ENCODE results near the gene FAM241B.

The FAM241B gene

DNA sequence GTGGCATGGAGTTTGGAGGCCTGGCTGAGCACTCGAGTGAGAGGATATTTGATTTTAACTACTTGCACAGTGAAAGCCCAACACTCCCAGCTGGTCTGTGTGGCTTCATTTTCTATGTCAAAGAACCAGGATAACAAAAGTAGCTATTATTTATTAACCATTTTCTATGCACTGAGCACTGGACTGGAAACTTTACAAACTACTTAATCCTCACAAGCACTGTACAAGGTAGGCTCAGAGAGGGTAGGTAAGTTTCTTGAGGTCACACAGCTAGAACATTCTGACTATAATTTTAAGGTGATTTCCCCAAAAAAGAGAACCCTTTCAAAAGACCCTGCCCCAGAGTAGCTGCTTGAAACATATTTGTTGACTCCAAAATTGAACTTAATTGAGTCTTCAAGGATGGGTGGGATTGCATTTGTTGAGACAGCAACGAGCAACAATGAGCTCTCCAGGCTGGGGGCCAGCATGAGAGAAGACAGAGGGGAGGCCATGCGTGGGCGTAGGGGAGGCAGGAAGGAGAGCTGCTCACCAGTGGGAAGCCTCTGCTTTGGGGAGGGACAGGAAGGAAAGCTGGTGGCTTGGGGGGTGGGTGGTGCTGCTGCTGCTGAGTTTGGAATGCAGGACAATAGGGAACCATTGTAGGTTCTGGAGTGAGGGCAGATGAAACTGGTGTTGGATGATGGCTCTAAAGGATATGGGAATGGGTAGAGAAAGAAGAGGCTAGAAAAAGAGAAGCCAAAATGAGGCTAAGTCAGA is 31.5 kb downstream of the FAM241B start:
- TF ChIP-seq ZNF274 (IDR thresholded peaks at IDR 0.05; ENCODE audit: low read depth, low read length): no peak

DNA sequence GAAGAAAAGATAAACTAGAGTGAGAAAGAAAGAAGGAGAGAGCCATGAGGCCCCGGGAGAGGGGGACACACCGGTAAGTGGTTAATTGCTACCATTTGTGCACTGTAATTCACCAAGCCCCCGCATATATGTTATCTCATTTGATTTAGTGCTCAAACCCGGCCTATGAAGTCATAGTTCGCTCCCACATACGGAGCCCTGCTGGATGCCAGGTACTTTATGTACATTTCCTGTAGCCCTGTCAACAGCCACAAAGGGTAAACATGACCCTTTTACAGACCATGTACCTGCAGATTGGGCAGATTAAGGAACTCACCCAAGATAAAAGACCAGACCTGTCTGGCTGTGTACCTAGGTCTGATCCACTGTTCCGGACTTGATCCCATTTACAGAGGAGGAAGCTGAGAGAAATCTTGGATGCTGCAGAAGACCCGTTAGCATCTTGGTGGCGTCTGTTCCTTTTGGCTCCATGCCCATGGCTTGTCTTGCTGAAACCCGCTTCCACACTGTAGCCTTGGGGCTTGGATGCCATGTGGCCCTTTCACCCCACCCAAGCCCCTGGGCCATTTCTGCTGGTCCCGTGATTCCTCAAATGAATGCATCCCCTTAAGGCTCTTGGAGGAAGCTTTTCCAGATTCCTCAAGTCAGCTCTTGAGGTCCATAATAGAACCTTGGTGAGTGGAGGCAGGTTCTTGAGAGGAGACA is 32.3 kb downstream of the FAM241B start:
- no peak overlapping the region for H3K4me3 ChIP-seq (ENCODE audit: low read length)
- no peak for TF ChIP-seq ZNF274 (IDR thresholded peaks at IDR 0.05; ENCODE audit: low read depth, low read length)

More for the DNA sequence above, 31.5 kb downstream of the FAM241B start:
- H3K4me3 ChIP-seq (ENCODE audit: low read length): no peak overlapping the region

DNA sequence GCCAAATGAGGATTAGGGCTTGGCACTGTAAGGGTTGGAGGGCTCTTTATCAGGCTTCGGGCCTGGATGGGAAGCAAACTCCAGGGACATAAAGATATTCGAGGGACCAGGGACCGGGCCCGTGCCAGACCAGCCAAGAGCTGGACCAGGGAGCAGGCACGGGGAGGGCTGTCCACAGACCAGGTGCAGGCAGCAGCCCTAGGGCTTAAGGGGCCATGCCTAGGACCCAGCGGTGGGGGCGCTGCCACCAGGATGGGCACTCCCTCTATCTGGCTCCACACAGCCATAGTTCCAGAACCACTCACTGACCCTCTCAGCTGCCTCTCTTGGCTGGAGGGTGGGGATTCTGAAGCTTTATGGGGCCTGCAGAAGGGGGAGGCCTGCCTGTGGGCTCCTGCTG is 32.9 kb downstream of the FAM241B start:
- no peak overlapping the region for H3K4me3 ChIP-seq (ENCODE audit: low read length)
- no peak for TF ChIP-seq ZNF274 (IDR thresholded peaks at IDR 0.05; ENCODE audit: low read depth, low read length)

DNA sequence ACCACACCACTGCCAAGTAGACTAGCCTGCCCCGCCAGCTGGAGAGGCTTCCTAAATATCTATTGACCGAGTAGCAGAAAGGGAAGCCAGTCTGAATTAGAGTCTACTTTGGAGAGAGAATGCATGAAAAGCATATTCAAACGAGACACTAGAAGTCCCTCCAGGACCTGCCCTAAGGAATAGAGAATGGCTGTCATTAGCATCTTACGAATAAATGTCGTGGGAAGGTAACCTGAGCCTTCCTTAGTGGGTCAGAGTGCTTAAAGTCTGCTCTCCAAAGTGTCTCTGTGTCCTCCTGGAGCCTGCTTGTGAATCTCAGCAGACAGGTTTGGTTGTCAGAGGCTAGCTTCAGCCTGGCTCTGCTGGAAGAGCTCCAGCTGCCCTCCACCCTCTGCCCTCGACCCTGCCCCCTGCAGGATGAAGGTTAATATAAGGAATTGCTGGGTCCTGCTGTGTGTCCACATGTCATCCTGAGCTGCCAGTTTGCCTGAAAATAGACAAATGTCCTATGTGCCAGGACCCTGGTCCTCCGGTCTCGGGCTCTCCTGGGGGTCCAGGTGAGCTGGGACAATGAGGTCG is 33.4 kb downstream of the FAM241B start:
- TF ChIP-seq ZNF274 (IDR thresholded peaks at IDR 0.05; ENCODE audit: low read depth, low read length): no peak
- no peak overlapping the region for H3K4me3 ChIP-seq (ENCODE audit: low read length)

DNA sequence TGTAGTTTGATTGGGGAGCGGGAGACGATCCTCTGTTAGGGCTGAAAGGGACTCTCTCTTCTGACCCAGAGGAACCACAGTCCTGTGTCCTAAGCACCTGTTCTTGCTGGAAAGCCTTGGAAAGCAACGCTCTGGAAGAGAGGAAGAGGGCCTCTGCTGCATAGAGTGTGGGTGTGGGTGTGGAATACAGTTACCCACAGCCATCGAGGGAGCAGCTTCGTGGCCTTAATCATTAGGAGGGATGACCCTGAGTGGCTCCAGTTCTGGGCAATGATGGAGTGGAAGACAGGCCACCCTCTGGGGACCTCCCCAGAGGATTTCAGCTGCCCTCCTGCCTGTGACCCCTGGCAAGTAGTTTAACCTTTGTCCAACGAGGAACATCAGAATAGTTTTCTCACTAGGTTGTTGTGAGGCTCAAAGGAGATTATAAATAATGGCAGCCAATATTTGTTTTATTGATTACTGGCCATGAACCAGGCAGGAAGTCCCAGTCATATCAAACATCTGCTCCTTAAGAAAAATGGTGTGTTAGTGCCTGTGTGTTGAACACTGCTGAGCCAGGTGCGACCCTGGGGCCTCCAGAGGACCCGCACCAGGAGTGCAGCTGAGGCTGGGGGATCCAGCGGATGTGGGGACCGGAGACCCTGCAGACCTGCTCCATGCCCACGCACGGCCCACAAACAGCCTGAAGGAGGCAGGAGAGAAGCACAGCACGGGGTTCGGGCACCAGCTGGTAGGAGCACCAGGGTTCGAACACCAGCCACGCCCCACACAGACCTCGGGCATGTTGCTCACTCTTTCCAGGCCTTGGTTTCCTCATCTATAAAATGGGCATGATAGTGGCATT is 35.6 kb downstream of the FAM241B start:
- H3K4me3 ChIP-seq (ENCODE audit: low read length): no peak overlapping the region
- no peak for TF ChIP-seq ZNF274 (IDR thresholded peaks at IDR 0.05; ENCODE audit: low read depth, low read length)

DNA sequence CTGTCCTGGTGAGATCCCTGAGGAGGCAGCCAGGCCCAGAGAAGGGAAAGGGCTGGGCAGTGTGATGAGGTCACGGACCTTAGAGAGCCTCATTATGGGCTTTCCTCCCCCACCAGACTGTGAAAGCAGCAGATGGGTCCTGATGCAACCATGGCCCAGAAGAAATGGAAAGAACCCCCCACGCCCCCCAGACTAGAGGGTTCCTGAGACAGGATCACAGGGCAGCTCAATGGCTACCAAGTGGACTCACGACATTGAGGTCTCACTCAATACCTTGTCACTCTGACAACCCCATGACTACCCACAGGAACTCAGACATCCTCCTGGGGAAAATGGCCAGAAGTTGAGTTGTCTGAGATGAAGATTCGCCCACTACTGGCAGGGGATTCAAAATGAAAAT is 36.7 kb downstream of the FAM241B start:
- no peak for TF ChIP-seq ZNF274 (IDR thresholded peaks at IDR 0.05; ENCODE audit: low read depth, low read length)
- H3K4me3 ChIP-seq (ENCODE audit: low read length): no peak overlapping the region

DNA sequence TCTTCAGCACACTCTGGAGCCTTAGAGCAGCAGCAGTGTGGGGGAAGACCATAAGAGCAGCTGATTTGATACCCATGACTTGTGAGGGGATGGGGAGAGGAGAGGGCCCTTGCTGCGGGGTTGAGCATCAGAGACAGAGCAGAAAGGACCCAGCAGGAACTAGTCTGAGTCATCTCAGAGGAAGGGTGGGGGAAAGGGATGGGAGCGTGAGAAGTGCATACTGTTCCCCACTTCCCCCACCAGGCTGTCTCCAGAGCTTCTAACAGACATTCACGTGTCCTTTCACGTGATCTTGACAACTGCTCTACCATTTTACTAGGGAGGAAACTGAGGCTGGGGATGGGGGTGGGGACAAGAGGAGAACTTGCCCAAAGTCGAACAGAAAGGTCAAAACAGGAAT is 38.7 kb downstream of the FAM241B start:
- no peak for TF ChIP-seq ZNF274 (IDR thresholded peaks at IDR 0.05; ENCODE audit: low read depth, low read length)

DNA sequence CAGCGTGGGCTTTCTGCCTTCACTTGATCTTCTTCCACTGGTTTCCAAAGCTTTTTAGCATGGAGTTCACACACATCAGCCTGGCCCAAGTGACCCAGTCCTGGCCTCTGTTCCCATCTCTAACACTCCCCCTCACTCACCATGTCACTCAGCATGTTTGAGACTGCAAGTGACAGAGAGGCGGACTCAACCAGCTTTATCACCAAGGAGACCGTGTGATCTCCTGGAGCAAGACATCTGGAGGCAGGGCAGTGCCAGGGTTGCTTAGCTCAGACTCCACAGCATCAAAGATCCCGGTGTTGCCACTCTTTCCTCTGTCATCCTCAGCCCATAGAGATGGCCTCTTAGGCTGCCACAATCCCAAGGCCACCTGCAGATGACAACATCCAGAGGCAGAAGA is 39.4 kb downstream of the FAM241B start:
- TF ChIP-seq ZNF274 (IDR thresholded peaks at IDR 0.05; ENCODE audit: low read depth, low read length): no peak
- no peak overlapping the region for H3K4me3 ChIP-seq (ENCODE audit: low read length)

More for the DNA sequence above, 38.7 kb downstream of the FAM241B start:
- no peak overlapping the region for H3K4me3 ChIP-seq (ENCODE audit: low read length)

DNA sequence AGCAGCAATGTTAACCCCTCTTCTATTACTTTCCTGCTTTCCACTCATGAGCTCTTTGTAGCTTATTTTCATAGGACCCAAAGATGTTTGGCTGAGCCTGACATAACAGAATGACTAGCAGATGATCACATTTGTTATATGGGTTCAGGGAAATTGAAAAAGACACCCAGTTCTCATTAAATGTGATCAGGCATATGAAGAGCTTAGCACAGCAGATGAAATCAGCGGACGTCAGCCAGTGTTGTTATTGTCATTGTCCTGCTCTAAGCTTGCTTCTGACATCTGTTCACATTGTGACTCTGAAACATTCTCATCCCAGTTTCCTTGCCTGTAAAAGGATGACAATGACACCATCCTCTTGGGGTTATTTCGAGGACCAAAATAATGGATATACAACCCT is 43.5 kb downstream of the FAM241B start:
- no peak for TF ChIP-seq ZNF274 (IDR thresholded peaks at IDR 0.05; ENCODE audit: low read depth, low read length)
- H3K4me3 ChIP-seq (ENCODE audit: low read length): no peak overlapping the region

DNA sequence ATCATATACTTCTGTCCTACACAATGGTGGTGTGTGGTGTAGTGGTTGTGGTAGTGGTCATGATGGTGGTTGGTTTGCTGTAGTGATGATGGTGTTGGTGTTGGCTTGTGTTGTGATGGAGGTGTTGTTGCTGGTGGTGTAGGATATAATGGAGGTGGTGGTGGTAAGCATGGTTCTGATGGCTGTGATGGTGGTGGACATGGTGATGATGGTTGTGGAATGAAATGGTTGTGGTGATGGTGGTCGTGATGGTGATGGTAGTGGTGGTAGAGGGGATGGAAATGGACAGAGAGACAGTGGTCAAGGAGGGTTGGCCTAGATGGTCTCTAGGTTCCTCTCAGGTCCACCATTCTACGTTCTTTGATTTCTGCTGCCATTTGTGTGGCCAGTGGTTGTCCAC is 44.7 kb downstream of the FAM241B start:
- no peak for TF ChIP-seq ZNF274 (IDR thresholded peaks at IDR 0.05; ENCODE audit: low read depth, low read length)

DNA sequence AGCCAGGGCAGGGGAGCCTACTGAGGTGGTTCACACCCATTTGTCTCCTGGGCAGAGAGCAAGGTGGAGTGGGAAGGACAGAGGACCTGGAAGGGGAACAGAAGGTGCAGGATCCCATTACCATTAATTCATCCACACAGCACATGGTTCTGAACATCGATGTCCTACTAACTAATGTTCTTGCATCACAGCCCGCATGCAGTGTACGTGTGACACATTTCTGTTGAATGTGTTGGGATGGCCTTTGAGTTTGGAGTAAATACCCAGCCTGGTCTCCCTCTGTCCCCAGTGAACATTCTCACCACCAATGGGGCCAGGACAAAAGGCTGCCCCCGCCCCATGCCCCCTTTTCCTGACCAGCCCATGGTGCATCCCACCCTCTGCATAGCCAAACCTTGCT is 46.3 kb downstream of the FAM241B start:
- no peak for TF ChIP-seq ZNF274 (IDR thresholded peaks at IDR 0.05; ENCODE audit: low read depth, low read length)
- no peak overlapping the region for H3K4me3 ChIP-seq (ENCODE audit: low read length)

More for the DNA sequence above, 44.7 kb downstream of the FAM241B start:
- H3K4me3 ChIP-seq (ENCODE audit: low read length): no peak overlapping the region

DNA sequence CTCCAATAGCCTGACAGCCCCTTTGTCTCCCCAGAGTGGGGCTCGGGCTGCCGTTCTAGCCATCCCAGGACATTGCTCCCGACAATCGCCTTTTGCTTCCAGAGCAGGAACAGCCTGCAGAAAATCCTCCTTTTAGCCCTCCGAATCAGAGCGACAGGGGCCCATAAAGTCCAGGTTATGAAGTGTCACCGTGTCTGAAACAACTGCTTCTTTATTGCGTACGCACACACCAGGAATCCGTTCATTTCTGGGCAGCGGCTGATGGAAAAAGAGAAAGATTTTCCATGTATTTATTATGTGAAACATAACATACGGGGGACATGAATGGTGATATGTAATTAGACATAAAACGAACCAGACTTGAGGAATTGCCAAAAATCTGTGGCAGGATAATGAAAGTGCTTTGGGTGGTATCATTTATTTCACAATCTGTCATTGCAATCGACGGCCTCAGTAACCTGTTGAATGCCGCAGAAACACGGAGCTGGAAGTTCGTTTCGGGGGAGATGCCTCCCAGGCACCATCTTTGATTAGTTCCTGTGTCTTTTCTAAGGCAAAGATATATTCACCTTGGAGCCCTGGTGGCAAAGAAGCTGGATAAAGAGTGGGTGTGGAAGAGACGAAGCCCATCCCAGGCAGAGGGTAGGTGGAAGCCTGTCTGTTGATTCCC is 48.1 kb downstream of the FAM241B start:
- no peak for TF ChIP-seq ZNF274 (IDR thresholded peaks at IDR 0.05; ENCODE audit: low read depth, low read length)
- H3K4me3 ChIP-seq (ENCODE audit: low read length): no peak overlapping the region

DNA sequence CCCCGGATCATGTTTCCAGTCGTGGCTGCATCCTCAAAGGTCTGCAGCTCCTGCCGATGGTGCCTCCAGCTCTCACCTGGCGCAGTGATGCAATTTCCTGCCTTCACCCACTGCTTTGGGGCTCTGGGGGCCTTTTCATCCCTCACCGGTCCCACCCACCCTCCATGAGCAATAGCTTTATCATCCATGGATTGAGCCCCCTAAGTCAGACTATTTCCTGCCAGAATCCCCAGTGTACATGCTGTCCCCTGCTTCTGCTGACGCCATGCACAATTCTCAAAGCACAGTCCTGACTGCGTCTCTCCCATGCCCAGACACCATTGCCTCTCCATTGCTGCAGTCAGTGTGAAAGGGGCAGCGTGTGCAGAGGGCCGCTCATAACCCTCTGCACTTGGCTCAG is 49.7 kb downstream of the FAM241B start:
- no peak for TF ChIP-seq ZNF274 (IDR thresholded peaks at IDR 0.05; ENCODE audit: low read depth, low read length)
- H3K4me3 ChIP-seq (ENCODE audit: low read length): no peak overlapping the region

DNA sequence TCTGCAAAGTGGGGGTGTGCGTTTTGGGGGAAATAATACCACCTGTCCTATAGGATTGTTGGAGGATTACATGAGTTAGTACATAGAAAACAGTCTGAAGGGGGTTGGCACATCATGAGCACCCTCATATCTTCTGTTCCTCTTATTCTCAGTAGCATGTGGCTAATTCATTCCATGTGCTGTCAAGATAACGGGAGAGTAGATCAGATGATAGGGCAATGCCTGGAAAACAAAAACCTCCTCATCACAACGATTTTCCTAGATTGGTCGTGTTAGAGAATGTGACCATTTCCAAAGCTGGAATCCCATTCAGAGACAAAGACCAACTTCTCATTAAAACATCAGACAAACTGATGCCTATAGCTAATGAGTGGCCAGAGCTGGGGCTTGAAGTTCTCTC is 50.6 kb downstream of the FAM241B start:
- no peak overlapping the region for H3K4me3 ChIP-seq (ENCODE audit: low read length)
- TF ChIP-seq ZNF274 (IDR thresholded peaks at IDR 0.05; ENCODE audit: low read depth, low read length): no peak
